Hematopoietic multipotent progenitor cell treated with erythropoietin and hydrocortisone succinate and interleukin-3 and kit ligand, for 15 days (in vitro differentiated cells): ENCODE data around the gene UBE2K.
"Not testable (repeated sequence)": the region's sequence is repeated elsewhere in the genome, so short reads cannot be mapped to it uniquely, and the experiment has no call there.

Source experiments
- DNase-seq: peaks from one replicate; pipeline ENCODE4 v3.0.0-alpha.2; 2015; ENCODE audit warnings: low spot score

The UBE2K gene

GRCh38 chr4:39730072-39730471 lies 32.1 kb downstream of the UBE2K start:
- DNase-seq = no peak

- DNase-seq = no peak
Observed at GRCh38 chr4:39731908-39732307, 34.0 kb downstream of the UBE2K start.

GRCh38 chr4:39732728-39733127 lies 34.8 kb downstream of the UBE2K start:
- no peak for DNase-seq

GRCh38 chr4:39739591-39739990 lies 41.7 kb downstream of the UBE2K start:
- DNase-seq = not testable (repeated sequence)

DNA sequence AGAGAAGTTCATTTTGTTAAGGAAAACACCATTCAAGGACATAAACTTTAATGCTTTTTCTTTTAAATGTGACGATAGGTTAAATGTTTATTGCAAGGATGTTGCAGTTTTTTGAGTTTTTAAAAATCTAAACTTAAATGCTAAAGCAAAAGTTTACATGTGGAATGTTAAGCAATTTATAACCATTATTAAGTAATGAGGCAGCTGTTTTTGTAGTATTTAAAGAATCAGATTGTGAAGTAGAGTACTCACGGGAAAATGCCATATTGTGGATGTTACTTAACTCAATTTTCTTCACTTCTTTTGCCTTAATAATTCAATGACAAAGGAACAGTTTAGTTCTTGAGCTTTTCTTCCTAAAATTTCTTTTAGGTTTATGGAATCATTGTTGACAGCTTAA lies 43.5 kb downstream of the UBE2K start:
- DNase-seq = no peak

GRCh38 chr4:39745920-39746319 lies 48.0 kb downstream of the UBE2K start:
- DNase-seq = no peak

GRCh38 chr4:39750216-39750615 lies 52.3 kb downstream of the UBE2K start:
- no peak for DNase-seq

- no peak for DNase-seq
Observed at GRCh38 chr4:39754309-39754708, 56.4 kb downstream of the UBE2K start.

DNA sequence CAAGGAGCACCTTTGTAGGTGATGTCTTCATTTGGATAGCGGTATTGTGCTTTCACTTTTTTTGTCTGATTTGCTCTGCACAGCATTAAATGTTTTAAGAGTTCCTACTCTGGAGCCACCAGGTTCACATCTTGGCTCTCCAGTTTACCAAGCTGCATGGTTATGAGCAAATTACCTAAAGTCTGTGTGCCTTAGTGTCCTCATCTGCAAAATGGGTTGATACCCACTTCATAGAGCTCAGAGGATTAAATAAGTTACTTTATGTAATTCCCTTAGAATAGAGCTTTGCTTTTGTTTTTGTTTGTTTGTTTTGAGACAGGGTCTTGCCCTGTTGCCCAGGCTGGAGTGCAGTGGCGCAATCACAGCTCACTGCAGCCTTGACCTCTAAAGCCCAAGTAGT lies 58.2 kb downstream of the UBE2K start:
- no peak for DNase-seq

DNA sequence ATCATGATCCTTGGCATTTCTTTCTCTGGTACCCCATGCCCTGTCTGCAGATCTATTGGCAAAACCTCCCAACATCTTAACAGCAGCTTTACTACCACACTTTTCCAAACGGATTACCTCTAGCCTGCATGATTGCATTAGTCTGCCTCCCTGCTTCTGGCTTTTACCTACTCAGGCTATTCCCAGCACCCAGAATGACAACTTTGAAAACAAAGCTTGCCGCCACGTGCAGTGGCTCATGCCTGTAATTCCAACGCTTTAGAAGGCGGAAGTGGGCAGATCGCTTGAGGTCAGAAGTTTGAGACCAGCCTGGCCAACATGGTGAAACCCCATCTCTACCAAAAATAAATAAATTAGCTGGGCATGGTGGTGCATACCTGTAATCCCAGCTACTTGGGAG lies 60.2 kb downstream of the UBE2K start:
- DNase-seq = no peak

GRCh38 chr4:39759569-39759968 lies 61.6 kb downstream of the UBE2K start:
- DNase-seq = no peak

- no peak for DNase-seq
Observed at GRCh38 chr4:39761005-39761667, 63.2 kb downstream of the UBE2K start.

- DNase-seq = no peak
Observed at GRCh38 chr4:39763714-39764572, 66.0 kb downstream of the UBE2K start.

GRCh38 chr4:39770005-39770404 lies 72.1 kb downstream of the UBE2K start:
- no peak for DNase-seq

GRCh38 chr4:39770471-39770870 lies 72.5 kb downstream of the UBE2K start:
- no peak for DNase-seq

DNA sequence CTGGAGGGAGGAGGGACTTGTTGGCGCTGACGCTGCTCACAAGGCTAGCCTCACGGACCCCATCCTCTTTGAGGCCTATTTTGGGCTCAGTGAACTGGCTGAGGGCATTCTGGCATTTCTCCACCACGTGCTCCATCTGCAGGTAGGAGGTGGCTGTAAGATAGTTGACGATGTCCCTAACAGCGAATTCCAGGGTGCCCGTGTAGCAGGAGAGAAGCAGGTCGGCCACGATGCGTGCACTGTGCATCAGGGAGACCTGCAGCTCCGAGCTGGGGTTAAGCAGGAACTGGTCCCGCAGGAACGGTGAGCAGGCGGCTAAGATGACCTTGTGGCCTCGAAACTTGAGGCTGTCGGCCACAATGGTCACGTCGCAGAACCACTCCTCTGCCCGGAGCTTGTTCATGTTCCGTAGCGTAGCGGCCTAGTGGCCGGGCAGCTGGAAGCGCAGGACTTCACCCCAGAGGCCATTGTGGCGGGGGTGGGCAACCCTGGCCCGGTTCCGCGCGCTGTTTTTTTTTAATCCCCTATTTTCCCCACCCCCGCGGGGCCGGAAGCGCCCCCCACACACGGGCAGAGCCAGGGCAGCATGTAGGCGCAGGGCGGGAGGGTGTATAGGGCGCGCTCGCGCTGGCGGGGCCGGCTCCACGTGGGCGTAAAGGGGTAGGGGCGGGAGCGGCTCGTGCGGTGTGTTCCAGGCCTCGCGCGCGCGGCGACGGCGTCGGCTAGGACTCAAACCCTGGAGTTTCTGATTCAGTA lies 73.2 kb downstream of the UBE2K start:
- DNase-seq = no peak

DNA sequence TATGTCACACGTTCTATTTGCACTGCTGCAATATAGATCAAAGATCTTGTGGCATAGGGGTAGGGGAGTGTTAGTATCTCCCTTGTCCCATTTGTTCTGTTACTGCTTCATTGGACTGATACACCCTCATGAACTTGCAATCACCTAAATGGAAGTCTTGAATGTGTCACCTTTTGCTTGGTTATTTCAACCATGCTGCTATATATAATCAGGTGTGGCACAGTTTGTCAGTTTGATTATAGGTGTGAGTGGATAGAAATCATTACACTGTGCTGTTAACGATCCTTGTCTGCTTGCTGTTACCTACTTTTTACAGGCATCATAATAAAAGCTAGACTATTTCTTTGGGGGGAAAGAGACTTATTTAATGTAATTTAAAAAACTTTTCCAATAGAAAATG lies 84.1 kb downstream of the UBE2K start:
- not testable (repeated sequence) for DNase-seq

DNA sequence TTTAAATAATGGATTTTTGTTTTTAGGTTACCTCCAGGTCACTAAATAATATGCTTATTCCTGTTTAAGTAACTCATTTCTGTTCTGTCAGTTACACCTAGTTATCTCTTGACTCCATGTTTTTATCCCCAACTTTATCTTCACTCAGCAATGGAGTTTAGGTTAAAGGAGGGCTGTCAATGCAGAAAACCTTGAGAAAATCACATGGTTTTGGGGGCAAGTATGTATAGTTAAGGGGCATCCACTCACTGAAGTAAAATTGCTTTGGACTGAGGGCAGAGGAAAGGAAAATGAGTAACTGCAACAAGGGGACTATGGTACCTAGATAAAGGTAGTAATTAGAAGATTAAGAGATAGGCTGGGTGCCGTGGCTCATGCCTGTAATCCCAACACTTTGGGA lies 87.1 kb downstream of the UBE2K start:
- no peak for DNase-seq

- DNase-seq = no peak
Observed at GRCh38 chr4:39786838-39787237, 88.9 kb downstream of the UBE2K start.

DNA sequence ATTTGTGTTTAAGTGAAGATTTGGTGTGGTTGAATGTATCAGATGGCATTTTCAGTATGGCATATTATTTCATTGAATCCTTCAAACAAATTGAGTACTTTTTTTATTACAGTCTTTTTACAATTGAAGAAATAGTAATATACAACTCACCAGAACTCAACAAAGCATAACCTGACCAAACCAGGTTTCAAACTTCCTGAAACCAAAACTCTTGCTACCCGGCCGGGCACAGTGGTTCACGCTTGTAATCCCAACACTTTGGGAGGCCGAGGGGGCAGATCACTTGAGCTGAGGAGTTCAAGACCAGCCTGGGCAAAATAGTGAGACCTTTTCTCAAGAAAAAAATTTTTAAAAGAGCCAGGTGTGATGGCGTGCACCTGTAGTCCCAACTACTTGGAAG lies 94.2 kb downstream of the UBE2K start:
- no peak for DNase-seq

- DNase-seq = peak; percentile 48
Observed at GRCh38 chr4:39792529-39792928, 94.6 kb downstream of the UBE2K start.

DNA sequence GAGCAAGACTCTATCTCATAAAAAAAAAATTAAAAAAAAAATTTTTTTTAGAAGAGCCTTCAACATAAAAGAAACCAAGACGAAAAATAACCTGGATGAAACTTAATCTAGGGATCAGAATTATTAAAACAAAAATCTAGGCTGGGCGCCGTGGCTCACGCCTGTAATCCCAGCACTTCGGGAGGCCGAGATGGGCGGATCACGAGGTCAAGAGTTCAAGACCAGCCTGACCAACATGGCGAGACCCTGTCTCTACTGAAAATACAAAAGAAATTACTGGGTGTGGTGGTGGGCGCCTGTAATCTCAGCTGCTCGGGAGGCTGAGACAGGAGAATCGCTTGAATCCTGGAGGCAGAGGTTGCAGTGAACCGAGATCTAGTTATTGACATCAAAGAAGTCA lies 95.0 kb downstream of the UBE2K start:
- not testable (repeated sequence) for DNase-seq

GRCh38 chr4:39802005-39802404 lies 104.1 kb downstream of the UBE2K start:
- DNase-seq = no peak
